Measurements from ENCODE around the gene PLCD3. TPM values are rescaled to one million over a fixed set of nuclear protein-coding genes. Genes with fewer than 3 reads are reported as not detected.

The PLCD3 gene
- total and polyA plus RNA-seq, 10 of the 15 experiments (the other 5 are each of a cell fraction or from before 2014, with no cell fraction given) = 0.02 to 1.6 (median 0.44) TPM

DNA sequence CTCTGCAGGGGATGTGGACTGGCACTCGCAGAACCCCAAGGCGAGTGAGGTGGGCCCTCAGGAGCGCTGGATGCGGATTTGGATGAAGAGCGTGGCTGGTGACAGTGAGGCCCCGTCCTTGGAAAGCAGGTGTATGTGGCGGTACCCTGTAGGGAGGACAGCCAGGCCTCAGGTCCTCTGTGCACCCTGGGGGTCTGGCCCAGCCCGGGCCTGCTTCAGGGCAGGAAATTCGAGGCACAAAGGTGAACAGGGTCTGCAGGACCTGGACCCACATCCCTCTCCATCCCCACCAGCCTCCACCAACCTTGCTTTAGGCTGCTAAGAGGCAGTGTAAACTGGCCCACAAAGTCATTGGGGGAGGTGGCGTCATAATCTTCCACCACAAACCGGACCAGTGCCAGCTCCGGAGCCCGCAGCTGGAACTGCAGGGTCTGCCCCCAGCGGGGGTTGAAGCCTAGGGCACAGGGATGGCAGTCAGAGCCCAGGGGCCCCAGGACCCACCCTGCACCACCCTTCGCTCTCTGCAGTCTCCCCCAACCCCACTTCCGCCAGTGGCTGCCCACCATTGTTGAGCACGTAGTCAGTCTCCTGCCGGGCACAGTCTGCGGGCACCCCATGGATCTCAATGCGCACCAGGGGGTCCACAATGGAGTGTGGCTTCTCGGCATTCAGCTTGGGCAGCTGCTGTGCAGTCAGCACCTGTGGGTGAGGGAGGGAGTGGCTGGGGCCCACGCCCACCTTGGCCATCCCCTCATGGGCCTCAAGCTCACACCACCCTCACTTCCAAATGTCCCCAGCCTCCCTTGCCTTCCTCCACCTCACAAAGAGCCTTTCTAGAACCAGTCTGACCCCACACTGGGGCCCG is 19.5 kb downstream of the PLCD3 start (continued):
- TF ChIP-seq, protein P1, sequence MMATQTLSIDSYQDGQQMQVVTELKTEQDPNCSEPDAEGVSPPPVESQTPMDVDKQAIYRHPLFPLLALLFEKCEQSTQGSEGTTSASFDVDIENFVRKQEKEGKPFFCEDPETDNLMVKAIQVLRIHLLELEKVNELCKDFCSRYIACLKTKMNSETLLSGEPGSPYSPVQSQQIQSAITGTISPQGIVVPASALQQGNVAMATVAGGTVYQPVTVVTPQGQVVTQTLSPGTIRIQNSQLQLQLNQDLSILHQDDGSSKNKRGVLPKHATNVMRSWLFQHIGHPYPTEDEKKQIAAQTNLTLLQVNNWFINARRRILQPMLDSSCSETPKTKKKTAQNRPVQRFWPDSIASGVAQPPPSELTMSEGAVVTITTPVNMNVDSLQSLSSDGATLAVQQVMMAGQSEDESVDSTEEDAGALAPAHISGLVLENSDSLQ (IDR thresholded peaks at IDR 0.05) = no peak
- no peak for TF ChIP-seq SMAD5 (IDR thresholded peaks at IDR 0.05; ENCODE audit: low read depth)
- no peak for TF ChIP-seq IRF4 (IDR thresholded peaks at IDR 0.05; ENCODE audit: low read depth, low read length)
- no peak for TF ChIP-seq SPI1 (IDR thresholded peaks at IDR 0.05; ENCODE audit: borderline replicate concordance, insufficient read depth, low read depth, low read length)

DNA sequence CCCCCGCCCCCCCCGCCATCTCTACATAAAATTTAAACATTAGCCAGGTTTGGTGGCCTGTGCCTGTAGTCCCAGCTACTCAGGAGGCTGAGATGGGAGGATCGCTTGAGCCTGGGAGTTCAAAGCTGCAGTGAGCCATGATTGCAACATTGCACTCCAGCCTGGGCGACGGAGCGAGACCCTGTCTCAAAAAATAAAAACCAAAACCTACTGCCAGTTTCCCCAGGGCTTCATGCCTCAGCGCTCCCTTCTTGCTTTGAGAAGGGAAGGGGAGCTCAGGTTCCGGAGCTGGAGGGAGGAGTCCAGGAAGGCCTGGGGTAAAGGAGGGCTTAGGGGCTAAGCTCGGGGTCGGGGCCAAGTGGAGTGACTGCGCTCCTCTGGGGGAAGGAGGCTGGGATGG is 20.5 kb downstream of the PLCD3 start:
- Histone ChIP-seq H3K79me2 (ENCODE audit: control insufficient read depth, insufficient read depth, low read length) (no peaks in the 10 kb centered on the region), H3K36me3 (ENCODE audit: control insufficient read depth in 2 of 2, insufficient read depth in 2 of 2, low read length in 1 of 2) (peaks cover 11 to 12% of the 10 kb centered on the region in 2 experiments), H3K27me3 (replicated peaks in 1 of 2; ENCODE audit: control insufficient read depth in 2 of 2, insufficient read depth in 2 of 2, low read length in 1 of 2) (no peaks in the 10 kb centered on the region), H3K9me3 (replicated peaks; ENCODE audit: control insufficient read depth, insufficient read depth, low read length) (no peaks in the 10 kb centered on the region), H3K9ac (ENCODE audit: control insufficient read depth, insufficient read depth, low read length) (no peak overlapping the region), H3K4me1 (ENCODE audit: control insufficient read depth, insufficient read depth, low read length) (peaks cover 11% of the 10 kb centered on the region; the same call in 1 of the 2 replicates), H3K4me3 (no peak overlapping the region), H4K20me1 (ENCODE audit: control insufficient read depth, insufficient read depth) (peaks cover 3% of the 10 kb centered on the region; the same call in 1 of the 2 replicates), H3K4me2 (ENCODE audit: control insufficient read depth, insufficient read depth) (peak overlapping the region; percentile 17; the same call in 1 of the 2 replicates), H3K27ac (ENCODE audit: control insufficient read depth, insufficient read depth) (0 out of 2 replicates have a peak overlapping the region, but pooled peaks have one; percentile 25), H2AFZ (ENCODE audit: control insufficient read depth, low read depth, low read length) (no peak overlapping the region)
- DNase-seq (ENCODE audit: low read depth, low spot score) = no peak
- BruUV-seq (replicated peaks) = no TSS peak
- RAD21 ChIA-PET (ENCODE audit: unreplicated experiment) = interaction anchor here (1.0 to 1.5 kb wide), 2 partner anchors 98 to 192 kb away, joined by 3 to 7 read pairs; no protein-coding TSS in a partner anchor
- CTCF ChIA-PET = interaction anchor here (1.1 kb wide), 1 partner anchor 13 kb away, joined by 5 read pairs; no protein-coding TSS in a partner anchor
- POLR2A ChIA-PET = interaction anchor here (0.7 kb wide), 1 partner anchor 423 kb away, joined by 4 read pairs; no protein-coding TSS in a partner anchor
- in situ Hi-C loops (cut with MboI) (no loop called here), intact Hi-C loops (cut with micrococcal nuclease; ENCODE audit: unreplicated experiment) (loop anchor here (5.0 kb wide), 1 partner anchor 190 kb away; no protein-coding TSS in a partner anchor)
- peak; percentile 45 for ATAC-seq
- SMC1A ChIA-PET (ENCODE audit: uncharacterized antibody, unreplicated experiment) = interaction anchor here (1.1 kb wide), 1 partner anchor 15 kb away, joined by 3 read pairs; no protein-coding TSS in a partner anchor
- WGBS (ENCODE audit: insufficient coverage, insufficient replicate concordance, low lambda C conversion rate, missing lambda C conversion rate) = 10% methylated on average over 11 of the region's 11 CpGs
- FAIRE-seq = peak; percentile 44
- TF ChIP-seq CHD4 (IDR thresholded peaks at IDR 0.05) (no peak), BACH1 (IDR thresholded peaks at IDR 0.05; ENCODE audit: borderline replicate concordance) (no peak), HDAC6 (IDR thresholded peaks at IDR 0.05; ENCODE audit: unreplicated experiment) (no peak), CBX5 (IDR thresholded peaks at IDR 0.05; ENCODE audit: low read depth) (no peak), SREBF2 (IDR thresholded peaks at IDR 0.05; ENCODE audit: low read length) (no peak), WRNIP1 (IDR thresholded peaks at IDR 0.05; ENCODE audit: borderline replicate concordance, low read depth, low read length) (no peak), MTA3 (IDR thresholded peaks at IDR 0.05; ENCODE audit: borderline replicate concordance, low read length) (no peak), SRF (IDR thresholded peaks at IDR 0.05; ENCODE audit: low read depth in 2 of 2, low read length in 2 of 2) (no peak), KLF5 (IDR thresholded peaks at IDR 0.05; ENCODE audit: partially characterized antibody) (no peak), EGR1 (IDR thresholded peaks at IDR 0.05; ENCODE audit: borderline replicate concordance in 1 of 2, low read depth in 2 of 2, low read length in 2 of 2) (no peak), CEBPB (IDR thresholded peaks at IDR 0.05; ENCODE audit: borderline replicate concordance in 1 of 2, low read depth in 2 of 2, low read length in 2 of 2) (no peak), BHLHE40 (IDR thresholded peaks at IDR 0.05; ENCODE audit: borderline replicate concordance in 1 of 2, low read depth in 2 of 2, low read length in 1 of 2) (no peak)
- TF ChIP-seq, protein P2, sequence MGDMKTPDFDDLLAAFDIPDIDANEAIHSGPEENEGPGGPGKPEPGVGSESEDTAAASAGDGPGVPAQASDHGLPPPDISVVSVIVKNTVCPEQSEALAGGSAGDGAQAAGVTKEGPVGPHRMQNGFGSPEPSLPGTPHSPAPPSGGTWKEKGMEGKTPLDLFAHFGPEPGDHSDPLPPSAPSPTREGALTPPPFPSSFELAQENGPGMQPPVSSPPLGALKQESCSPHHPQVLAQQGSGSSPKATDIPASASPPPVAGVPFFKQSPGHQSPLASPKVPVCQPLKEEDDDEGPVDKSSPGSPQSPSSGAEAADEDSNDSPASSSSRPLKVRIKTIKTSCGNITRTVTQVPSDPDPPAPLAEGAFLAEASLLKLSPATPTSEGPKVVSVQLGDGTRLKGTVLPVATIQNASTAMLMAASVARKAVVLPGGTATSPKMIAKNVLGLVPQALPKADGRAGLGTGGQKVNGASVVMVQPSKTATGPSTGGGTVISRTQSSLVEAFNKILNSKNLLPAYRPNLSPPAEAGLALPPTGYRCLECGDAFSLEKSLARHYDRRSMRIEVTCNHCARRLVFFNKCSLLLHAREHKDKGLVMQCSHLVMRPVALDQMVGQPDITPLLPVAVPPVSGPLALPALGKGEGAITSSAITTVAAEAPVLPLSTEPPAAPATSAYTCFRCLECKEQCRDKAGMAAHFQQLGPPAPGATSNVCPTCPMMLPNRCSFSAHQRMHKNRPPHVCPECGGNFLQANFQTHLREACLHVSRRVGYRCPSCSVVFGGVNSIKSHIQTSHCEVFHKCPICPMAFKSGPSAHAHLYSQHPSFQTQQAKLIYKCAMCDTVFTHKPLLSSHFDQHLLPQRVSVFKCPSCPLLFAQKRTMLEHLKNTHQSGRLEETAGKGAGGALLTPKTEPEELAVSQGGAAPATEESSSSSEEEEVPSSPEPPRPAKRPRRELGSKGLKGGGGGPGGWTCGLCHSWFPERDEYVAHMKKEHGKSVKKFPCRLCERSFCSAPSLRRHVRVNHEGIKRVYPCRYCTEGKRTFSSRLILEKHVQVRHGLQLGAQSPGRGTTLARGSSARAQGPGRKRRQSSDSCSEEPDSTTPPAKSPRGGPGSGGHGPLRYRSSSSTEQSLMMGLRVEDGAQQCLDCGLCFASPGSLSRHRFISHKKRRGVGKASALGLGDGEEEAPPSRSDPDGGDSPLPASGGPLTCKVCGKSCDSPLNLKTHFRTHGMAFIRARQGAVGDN (IDR thresholded peaks at IDR 0.05) = no peak
